Large intestine (tissue), 12 donors: ENCODE data around the gene ZSCAN12. TPM values are rescaled to one million over a fixed set of nuclear protein-coding genes. Genes with fewer than 3 reads are reported as not detected.
A peak's percentile ranks its signal among the peaks of the same experiment; 100 is the strongest.
"Not testable (repeated sequence)": the region's sequence is repeated elsewhere in the genome, so short reads cannot be mapped to it uniquely, and the experiment has no call there.

Experiments used
- DNase-seq, 2 donors: peaks; one replicate each; pipeline versions ENCODE4 v3.0.0 to v3.0.0-alpha.2; 2013
- H3K27ac ChIP-seq: one replicate; pipeline ENCODE4 v1.5.1; 2013; ENCODE audit warnings: low read length
- H3K27me3 ChIP-seq: 2 replicates; pipeline ENCODE4 v1.6.1; 2013; ENCODE audit warnings: low read length; ENCODE audit not compliant: control insufficient read depth, insufficient read depth
- H3K36me3 ChIP-seq: 2 replicates; pipeline ENCODE4 v1.6.1; 2013; ENCODE audit warnings: low read length; ENCODE audit not compliant: control insufficient read depth, insufficient read depth
- H3K4me1 ChIP-seq: one replicate; pipeline ENCODE4 v1.6.1; 2013; ENCODE audit warnings: low read length; ENCODE audit not compliant: control insufficient read depth, insufficient read depth
- H3K4me3 ChIP-seq: one replicate; pipeline ENCODE4 v1.5.1; 2013; ENCODE audit warnings: low read length
- H3K9me3 ChIP-seq: one replicate; pipeline ENCODE4 v1.6.1; 2013; ENCODE audit warnings: mild to moderate bottlenecking, low read depth, low read length, moderate library complexity; ENCODE audit not compliant: control insufficient read depth
- WGBS: methylation state at CpG from one replicate; pipeline ENCODE4 v1.1.5; 2013; ENCODE audit warnings: low lambda C conversion rate; ENCODE audit not compliant: insufficient coverage; 5-methylcytosine and 5-hydroxymethylcytosine counted together
- long read RNA-seq, 11 donors: transcript quantifications; one replicate each; lab custom pipeline, GENCODE V29; 2026
- polyA plus RNA-seq: library from polyadenylated mRNA; unstranded; fragments of 120-200 nt; gene quantifications from one replicate; pipeline ENCODE4 v1.2.1, GENCODE V29; 2013

The ZSCAN12 gene
- polyA plus RNA-seq = 7.7 TPM
- long read RNA-seq, donor 1, partial matches to known transcripts = 0 of 1 reads
- long read RNA-seq, donor 1, other reads (novel, unspliced or antisense) = 0 of 1 reads
- long read RNA-seq, donor 2 = 0 reads
- long read RNA-seq, donor 3, partial matches to known transcripts = 0 of 2 reads
- long read RNA-seq, donor 3, other reads (novel, unspliced or antisense) = 0 of 2 reads
- long read RNA-seq, donor 4 = 0 reads
- long read RNA-seq, donor 5 = 0 reads
- long read RNA-seq, donor 6 = 0 reads
- long read RNA-seq, donor 7 = 0 reads
- long read RNA-seq, donor 8 = 0 reads
- long read RNA-seq, donor 9 = 0 reads
- long read RNA-seq, donor 10 = 0 reads
- long read RNA-seq, donor 11, partial matches to known transcripts = 0 of 1 reads
- long read RNA-seq, donor 11, other reads (novel, unspliced or antisense) = 0 of 1 reads

- peaks cover 12% of the 10 kb centered on the region for H3K27me3 ChIP-seq
- H3K4me1 ChIP-seq = peaks cover 4% of the 10 kb centered on the region
- peak; percentile 82 to 90 for DNase-seq
- peaks cover 11% of the 10 kb centered on the region for H3K36me3 ChIP-seq
- peak within 1 kb of the TSS; percentile 43 for H3K27ac ChIP-seq
- H3K4me3 ChIP-seq = peak within 1 kb of the TSS; percentile 85
- WGBS = no CpG with 5 or more reads among the region's 49 CpGs
- H3K9me3 ChIP-seq = no peaks in the 10 kb centered on the region
Observed at GRCh38 chr6:28399350-28400121, at the start of gene ZSCAN12. Gene ZSCAN12 (minus strand): TSS chr6:28399747. CDS start chr6:28398405, 1,342 bp downstream.

- Histone ChIP-seq H3K36me3 (no peaks in the 10 kb centered on the region), H3K27ac (no peak overlapping the region), H3K9me3 (peaks cover 3% of the 10 kb centered on the region), H3K27me3 (peaks cover 22% of the 10 kb centered on the region), H3K4me3 (no peak overlapping the region), H3K4me1 (no peaks in the 10 kb centered on the region)
- WGBS = no CpG with 5 or more reads among the region's 1 CpG
- DNase-seq = no peak
Observed at GRCh38 chr6:28449056-28449455, 49.5 kb upstream of the ZSCAN12 start.

DNA sequence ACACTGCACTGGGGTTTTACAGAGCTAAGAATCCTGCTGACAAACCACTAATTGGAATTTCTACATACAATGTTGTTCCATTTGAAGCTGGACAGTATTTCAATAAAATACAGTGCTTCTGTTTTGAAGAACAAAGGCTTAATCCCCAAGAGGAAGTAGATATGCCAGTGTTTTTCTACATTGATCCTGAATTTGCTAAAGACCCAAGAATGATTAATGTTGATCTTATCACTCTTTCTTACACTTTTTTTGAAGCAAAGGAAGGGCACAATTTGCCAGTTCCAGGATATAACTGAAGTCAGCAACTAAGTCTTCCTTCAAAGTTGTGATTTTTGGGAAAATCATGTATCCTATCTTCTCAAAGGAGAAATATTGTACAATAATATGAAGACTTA is 48.0 kb upstream of the ZSCAN12 start:
- not testable (repeated sequence) for DNase-seq, H3K9me3 ChIP-seq, H3K36me3 ChIP-seq, H3K4me3 ChIP-seq, H3K4me1 ChIP-seq, H3K27ac ChIP-seq
- peaks cover 23% of the 10 kb centered on the region for H3K27me3 ChIP-seq

DNA sequence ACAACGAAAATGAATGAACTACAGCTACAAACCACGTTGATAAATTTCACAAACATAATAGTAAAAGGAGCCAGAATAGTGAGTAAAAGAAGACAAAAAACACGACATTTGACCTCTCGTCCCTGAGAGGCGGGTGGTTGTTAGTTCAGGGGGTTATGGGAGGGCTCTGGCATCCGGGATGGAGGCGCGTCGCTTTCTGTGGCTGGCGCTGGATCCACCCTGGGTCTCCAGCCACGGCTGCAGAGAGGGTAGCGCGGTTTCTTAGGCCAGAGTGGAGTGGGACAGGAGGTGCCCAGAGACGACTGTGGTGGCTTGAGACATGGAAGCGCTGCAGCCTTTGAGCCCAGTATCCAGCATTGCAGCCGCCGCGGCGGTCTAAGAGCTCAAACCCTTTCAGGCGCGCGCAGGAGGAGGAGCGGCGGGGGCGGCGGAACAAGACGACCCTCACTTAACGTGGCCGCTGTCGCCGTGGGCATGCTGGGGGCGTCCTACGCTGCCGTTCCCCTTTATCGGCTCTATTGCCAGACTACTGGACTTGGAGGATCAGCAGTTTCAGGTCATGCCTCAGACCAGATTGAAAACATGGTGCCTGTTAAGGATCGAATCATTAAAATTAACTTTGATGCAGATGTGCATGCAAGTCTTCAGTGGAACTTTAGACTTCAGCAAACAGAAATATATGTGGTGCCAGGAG is 47.4 kb upstream of the ZSCAN12 start:
- WGBS = 0% methylated on average over 2 of the region's 36 CpGs
- H3K27me3 ChIP-seq = peaks cover 23% of the 10 kb centered on the region
- H3K4me1 ChIP-seq = no peaks in the 10 kb centered on the region
- H3K4me3 ChIP-seq = peak overlapping the region; percentile 39
- no peak overlapping the region for H3K27ac ChIP-seq
- H3K9me3 ChIP-seq = peaks cover 3% of the 10 kb centered on the region
- DNase-seq = peak in 1 of 2 donors; percentile 14
- H3K36me3 ChIP-seq = no peaks in the 10 kb centered on the region

- no CpG with 5 or more reads among the region's 3 CpGs for WGBS
- H3K4me3 ChIP-seq, H3K36me3 ChIP-seq, DNase-seq, H3K4me1 ChIP-seq, H3K27ac ChIP-seq, H3K9me3 ChIP-seq: not testable (repeated sequence)
- H3K27me3 ChIP-seq = peaks cover 21% of the 10 kb centered on the region
Observed at GRCh38 chr6:28444759-28445158, 45.2 kb upstream of the ZSCAN12 start.

DNA sequence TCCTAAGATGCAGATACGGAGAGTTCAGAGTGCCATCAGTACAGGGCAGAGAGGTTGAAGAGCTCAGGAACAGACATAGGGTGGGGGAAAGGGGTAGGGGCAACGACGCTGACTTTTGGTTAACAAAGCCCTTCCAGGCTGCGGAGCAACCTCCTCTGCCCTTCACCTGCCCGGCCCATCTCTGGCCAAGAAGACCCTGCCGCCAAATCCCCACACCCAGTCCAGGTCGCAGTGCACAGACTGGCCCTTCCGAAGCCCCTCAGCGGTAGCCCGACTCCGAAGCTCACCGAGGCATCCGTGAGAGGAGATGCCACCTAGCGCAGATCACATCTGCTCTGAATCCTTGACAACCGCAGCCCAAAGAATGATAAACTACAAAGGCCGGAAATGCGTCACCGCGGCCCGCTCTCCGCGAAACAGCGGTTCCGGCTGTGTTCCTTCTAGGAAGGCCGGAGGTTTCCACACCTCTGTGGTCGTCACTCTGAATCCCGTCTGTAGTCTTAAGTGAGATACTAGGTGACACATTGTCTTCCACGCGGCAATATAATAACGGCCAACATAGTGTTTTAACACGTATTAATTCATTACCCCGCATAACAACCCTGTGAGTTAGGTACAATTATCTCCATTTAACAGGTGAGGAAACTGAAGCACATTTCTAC is 43.7 kb upstream of the ZSCAN12 start, which contains the start of gene ZSCAN23:
ZSCAN23 (minus strand) TSS at position 380 of the 662 bp plus-strand sequence. CDS start 7,225 bp downstream, outside the sequence.
- 0% methylated on average over 2 of the region's 32 CpGs for WGBS
- Histone ChIP-seq H3K36me3 (no peaks in the 10 kb centered on the region), H3K4me3 (peak within 1 kb of the TSS; percentile 80), H3K4me1 (no peaks in the 10 kb centered on the region), H3K27ac (peak within 1 kb of the TSS; percentile 32), H3K27me3 (peaks cover 21% of the 10 kb centered on the region), H3K9me3 (peaks cover 3% of the 10 kb centered on the region)
- peak; percentile 66 to 84 for DNase-seq

DNA sequence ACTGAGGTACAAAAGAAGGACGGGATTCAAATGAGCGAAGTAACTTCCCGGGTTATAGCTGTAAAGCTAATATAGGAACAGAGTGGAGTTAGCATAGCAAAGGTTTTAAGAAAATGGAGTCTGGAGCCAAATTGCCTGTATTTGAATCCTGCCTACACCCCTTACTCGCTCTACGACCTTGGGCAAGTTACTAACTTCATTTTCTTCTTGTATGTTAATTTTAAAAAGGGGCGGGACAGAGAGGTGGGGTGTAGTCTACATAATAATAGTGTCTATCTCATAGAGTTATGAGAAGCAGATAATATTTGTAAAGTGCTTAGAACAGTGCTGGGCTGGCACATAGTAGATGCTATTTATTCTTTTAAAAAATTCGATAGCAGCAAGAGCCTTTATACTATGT is 43.0 kb upstream of the ZSCAN12 start:
- Histone ChIP-seq H3K9me3 (peaks cover 3% of the 10 kb centered on the region), H3K4me1 (no peaks in the 10 kb centered on the region), H3K36me3 (no peaks in the 10 kb centered on the region), H3K27ac (no peak overlapping the region), H3K27me3 (peaks cover 21% of the 10 kb centered on the region), H3K4me3 (peak overlapping the region; percentile 80)
- 0% methylated on average over 1 of the region's 7 CpGs for whole genome bisulfite sequencing
- DNase-seq = no peak

GRCh38 chr6:28436404-28436803 is 36.9 kb upstream of the ZSCAN12 start:
- H3K36me3 ChIP-seq = no peaks in the 10 kb centered on the region
- H3K4me1 ChIP-seq = no peaks in the 10 kb centered on the region
- no peak for DNase-seq
- H3K9me3 ChIP-seq = no peaks in the 10 kb centered on the region
- H3K4me3 ChIP-seq = no peak overlapping the region
- H3K27me3 ChIP-seq = no peaks in the 10 kb centered on the region
- WGBS = 100% methylated on average over 1 of the region's 3 CpGs
- no peak overlapping the region for H3K27ac ChIP-seq

- no peak overlapping the region for H3K27ac ChIP-seq
- H3K27me3 ChIP-seq = no peaks in the 10 kb centered on the region
- no peaks in the 10 kb centered on the region for H3K4me1 ChIP-seq
- no peaks in the 10 kb centered on the region for H3K36me3 ChIP-seq
- DNase-seq = no peak
- no peaks in the 10 kb centered on the region for H3K9me3 ChIP-seq
- H3K4me3 ChIP-seq = no peak overlapping the region
Observed at GRCh38 chr6:28433119-28433518, 33.6 kb upstream of the ZSCAN12 start.

DNA sequence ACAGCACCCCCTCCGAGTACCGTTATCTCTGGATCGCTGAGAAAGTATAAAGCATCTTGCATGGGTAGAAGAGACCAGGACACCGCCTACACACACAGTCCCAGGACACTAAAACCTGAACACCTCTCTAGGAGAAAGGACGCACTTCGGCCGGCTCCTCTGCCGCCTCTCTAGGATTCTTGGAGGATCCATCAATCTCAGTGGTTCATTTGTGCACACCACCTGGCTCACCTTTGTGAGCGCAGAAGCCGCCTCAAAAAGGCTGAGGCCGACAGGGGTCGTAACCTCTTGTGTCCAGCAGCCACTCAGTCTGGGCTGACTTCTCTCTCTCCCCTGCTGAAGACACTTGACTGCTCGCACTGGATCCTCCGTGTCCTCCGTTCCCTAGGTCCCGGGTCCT is 30.2 kb upstream of the ZSCAN12 start:
- H3K36me3 ChIP-seq = no peaks in the 10 kb centered on the region
- no CpG with 5 or more reads among the region's 16 CpGs for WGBS

More for the DNA sequence above, 30.2 kb upstream of the ZSCAN12 start:
- no peaks in the 10 kb centered on the region for H3K9me3 ChIP-seq
- DNase-seq = no peak
- no peak overlapping the region for H3K27ac ChIP-seq
- H3K4me3 ChIP-seq = no peak overlapping the region
- no peaks in the 10 kb centered on the region for H3K4me1 ChIP-seq
- H3K27me3 ChIP-seq = no peaks in the 10 kb centered on the region
